DMS153 treated with DMSO at 0.1 percent for 48 hours (cell line): ENCODE results near the gene S100A5.
"Not testable (repeated sequence)": the region's sequence is repeated elsewhere in the genome, so short reads cannot be mapped to it uniquely, and the experiment has no call there.

Experiments used
- DNase-seq: peaks from one replicate; lab custom pipeline; 2025; ENCODE audit not compliant: unreplicated experiment; lab: John Stamatoyannopoulos, UW

The S100A5 gene

GRCh38 chr1:153535242-153536011 lies 5.3 kb downstream of the S100A5 start, which contains the start of gene S100A6:
TSS of gene S100A6 (minus strand) at chr1:153535991. CDS start at chr1:153535339, 652 bp downstream.
- DNase-seq, result no peak

GRCh38 chr1:153534925-153535241 lies 5.9 kb downstream of the S100A5 start:
- no peak for DNase-seq

- DNase-seq, result no peak
Measured at GRCh38 chr1:153534226-153534924, 6.4 kb downstream of the S100A5 start.

GRCh38 chr1:153533689-153534201 lies 7.0 kb downstream of the S100A5 start:
- peak; percentile 66 for DNase-seq

GRCh38 chr1:153532769-153533599 lies 7.8 kb downstream of the S100A5 start:
- DNase-seq, result peak; percentile 94

GRCh38 chr1:153532181-153532580 lies 8.6 kb downstream of the S100A5 start:
- peak; percentile 48 for DNase-seq

GRCh38 chr1:153531638-153532037 lies 9.1 kb downstream of the S100A5 start:
- no peak for DNase-seq

- DNase-seq, result no peak
Measured at GRCh38 chr1:153527683-153528040, 13.1 kb downstream of the S100A5 start.

GRCh38 chr1:153527023-153527682 lies 13.6 kb downstream of the S100A5 start:
- peak; percentile 39 for DNase-seq

GRCh38 chr1:153526132-153526543 lies 14.6 kb downstream of the S100A5 start:
- peak; percentile 93 for DNase-seq

- no peak for DNase-seq
Measured at GRCh38 chr1:153525088-153525728, 15.5 kb downstream of the S100A5 start.

- DNase-seq, result not testable (repeated sequence)
Measured at GRCh38 chr1:153522353-153523048, 18.2 kb downstream of the S100A5 start.

- not testable (repeated sequence) for DNase-seq
Measured at GRCh38 chr1:153521808-153522207, 18.9 kb downstream of the S100A5 start.

- no peak for DNase-seq
Measured at GRCh38 chr1:153520818-153521476, 19.8 kb downstream of the S100A5 start.

- DNase-seq, result not testable (repeated sequence)
Measured at GRCh38 chr1:153520137-153520691, 20.5 kb downstream of the S100A5 start.

GRCh38 chr1:153519242-153519641 lies 21.5 kb downstream of the S100A5 start:
- DNase-seq, result no peak

- peak; percentile 80 for DNase-seq
Measured at GRCh38 chr1:153515504-153516394, 25.0 kb downstream of the S100A5 start.

- DNase-seq, result no peak
Measured at GRCh38 chr1:153513666-153514065, 27.1 kb downstream of the S100A5 start.
